Measurements from ENCODE around the gene SLC24A4.

- TF ChIP-seq CTCF (IDR thresholded peaks at IDR 0.05): no peak
- no peak for TF ChIP-seq POLR2A (IDR thresholded peaks at IDR 0.05)
These were observed 212.1 kb downstream of the SLC24A4 start for GRCh38 chr14:92534932-92535643.
